ENCODE results near the gene TBC1D4.

DNA sequence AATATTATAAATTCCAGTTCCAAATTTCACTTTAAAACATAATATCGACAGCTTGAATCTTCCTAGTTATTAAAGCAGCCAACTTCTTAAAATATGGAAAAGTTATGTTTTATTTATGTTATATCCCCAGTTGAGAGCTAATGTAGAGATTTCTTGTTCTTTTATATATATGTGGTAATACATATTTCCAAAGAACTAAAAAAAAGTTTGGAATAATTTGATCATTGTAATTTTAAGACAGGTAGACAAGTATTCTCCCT, 781 bp upstream of the TBC1D4 start:
- TF ChIP-seq CTCF (conservative IDR thresholded peaks at IDR 0.05 in 1 of 2, IDR thresholded peaks at IDR 0.05 in 1 of 2; ENCODE audit: low read depth in 1 of 2, low read length in 2 of 2) (no peak), EZH2 (IDR thresholded peaks at IDR 0.05; ENCODE audit: low read length, missing control alignments) (no peak)

All from fibroblast of lung (primary cell).